HG02763 (cell line): ENCODE results near the gene CRYL1.

Source experiments
- ATAC-seq: cut with Tn5 transposase; IDR thresholded peaks from one replicate; pipeline ENCODE4 v1.9.1; 2021; ENCODE audit warnings: mild to moderate bottlenecking, moderate library complexity; ENCODE audit not compliant: unreplicated experiment

The CRYL1 gene

GRCh38 chr13:20428666-20429644 is 96.7 kb downstream of the CRYL1 start:
- ATAC-seq, result no peak

DNA sequence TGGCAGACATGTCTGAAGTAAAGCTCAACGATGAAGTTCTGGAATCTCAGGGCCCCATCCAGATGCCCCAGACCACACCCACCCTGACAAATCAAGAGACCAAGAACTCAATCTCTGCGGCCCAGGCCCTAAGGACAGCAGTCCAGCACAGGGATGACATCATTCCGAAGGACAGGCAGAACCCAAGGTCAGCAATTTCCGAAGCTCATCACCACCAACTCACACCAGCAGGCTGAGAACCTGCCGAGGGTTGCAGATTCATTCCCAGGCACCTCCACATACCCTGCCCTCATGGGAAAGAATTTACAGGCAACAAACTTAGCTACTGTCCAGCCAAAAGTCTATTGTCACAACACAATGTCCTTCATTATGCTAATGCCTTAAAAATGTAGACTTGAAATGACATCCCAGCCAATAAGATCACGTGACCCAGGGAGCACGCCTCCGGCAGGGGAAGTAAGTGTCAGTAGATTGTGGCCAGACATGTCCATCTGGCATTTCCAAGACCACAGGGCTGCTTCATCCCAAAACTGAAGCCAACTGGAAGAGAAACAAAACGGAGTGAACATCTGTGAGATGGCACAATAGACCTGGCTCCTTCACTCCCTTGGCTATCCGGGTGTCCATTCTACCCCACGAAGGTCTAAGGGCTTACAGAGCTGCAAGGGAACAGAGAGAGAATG is 98.8 kb downstream of the CRYL1 start:
- no peak for ATAC-seq

GRCh38 chr13:20425819-20426219 is 99.8 kb downstream of the CRYL1 start:
- ATAC-seq, result peak; percentile 68

DNA sequence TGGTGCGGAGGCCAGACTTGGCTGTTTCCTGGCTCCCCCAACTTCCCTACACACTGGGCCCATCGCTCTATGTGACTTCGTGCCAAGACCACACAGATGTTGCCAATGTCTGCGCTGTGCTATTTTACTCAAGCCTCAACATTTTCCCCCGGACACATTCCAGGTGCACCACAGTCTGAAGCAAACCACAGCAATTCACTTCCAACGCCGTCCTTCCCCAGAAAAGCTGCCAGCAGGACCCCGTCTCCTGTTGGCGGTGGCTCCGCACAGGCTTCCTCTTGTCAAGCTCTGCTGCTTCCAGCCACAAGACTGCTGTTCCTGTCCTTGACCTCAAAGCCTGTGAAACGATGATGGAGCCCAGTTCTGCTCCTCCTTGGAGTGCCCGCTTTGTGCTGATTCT is 100.7 kb downstream of the CRYL1 start:
- ATAC-seq, result no peak

DNA sequence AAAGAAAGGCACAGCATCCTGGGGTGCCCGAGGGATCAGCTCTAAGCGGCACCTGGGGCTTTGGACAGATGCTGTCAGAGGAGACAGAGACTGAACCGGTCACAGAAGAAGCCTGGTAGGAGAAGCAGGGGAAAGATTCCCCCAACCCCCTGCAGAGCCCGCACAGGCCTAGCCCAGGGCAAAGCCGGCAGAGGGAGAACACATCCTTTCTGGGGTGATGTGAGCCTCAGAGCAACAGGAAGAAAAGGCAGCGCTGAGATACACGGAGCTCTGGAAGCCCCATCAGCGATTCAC is 101.2 kb downstream of the CRYL1 start:
- no peak for ATAC-seq

DNA sequence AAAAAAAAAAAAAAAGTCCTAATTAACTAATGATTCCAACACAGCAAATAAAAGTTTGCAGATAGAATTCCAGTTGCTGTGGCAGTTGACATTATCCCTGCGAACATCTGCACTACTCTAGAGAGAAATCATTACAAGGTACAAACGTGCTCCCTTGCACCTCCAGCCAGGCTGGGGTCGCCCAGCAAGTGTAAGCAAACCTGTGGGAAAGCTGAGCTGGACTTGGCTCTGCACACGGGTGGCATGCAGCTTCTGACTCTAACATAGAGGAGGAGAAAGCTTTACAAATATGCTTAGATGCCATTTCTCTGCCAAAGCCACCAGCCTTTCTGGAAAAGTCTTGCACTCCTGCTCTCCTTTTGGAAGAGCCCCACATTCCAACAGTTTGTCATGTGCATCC is 103.3 kb downstream of the CRYL1 start:
- ATAC-seq, result no peak

GRCh38 chr13:20420938-20421337 is 104.7 kb downstream of the CRYL1 start:
- ATAC-seq, result no peak

GRCh38 chr13:20418953-20419352 is 106.7 kb downstream of the CRYL1 start:
- ATAC-seq, result no peak

DNA sequence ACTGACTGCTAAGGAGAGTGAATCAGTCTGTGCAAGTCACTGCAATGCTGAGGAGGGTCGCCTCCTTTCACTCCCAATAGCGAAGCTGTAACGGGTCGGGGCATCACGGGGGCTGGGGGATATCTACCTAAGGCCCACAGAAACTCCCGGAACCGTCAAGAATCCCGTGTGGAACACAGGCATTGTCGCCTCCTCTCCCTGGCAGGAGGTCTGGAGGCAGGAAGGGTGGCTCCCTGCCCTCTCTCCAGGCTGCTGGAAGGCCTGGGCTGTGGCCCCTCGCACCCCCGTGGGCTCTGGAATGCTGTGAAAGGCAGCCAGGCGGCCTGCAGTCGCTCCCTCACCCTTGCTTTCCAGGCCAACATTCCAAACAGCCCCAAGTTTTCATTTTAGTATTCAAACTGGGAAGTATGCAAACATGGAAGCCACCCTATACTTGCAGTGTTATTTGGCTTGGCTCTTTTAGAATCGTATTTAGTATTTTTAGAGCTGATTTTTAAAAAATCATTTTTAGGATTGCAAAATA is 109.4 kb downstream of the CRYL1 start:
- no peak for ATAC-seq

DNA sequence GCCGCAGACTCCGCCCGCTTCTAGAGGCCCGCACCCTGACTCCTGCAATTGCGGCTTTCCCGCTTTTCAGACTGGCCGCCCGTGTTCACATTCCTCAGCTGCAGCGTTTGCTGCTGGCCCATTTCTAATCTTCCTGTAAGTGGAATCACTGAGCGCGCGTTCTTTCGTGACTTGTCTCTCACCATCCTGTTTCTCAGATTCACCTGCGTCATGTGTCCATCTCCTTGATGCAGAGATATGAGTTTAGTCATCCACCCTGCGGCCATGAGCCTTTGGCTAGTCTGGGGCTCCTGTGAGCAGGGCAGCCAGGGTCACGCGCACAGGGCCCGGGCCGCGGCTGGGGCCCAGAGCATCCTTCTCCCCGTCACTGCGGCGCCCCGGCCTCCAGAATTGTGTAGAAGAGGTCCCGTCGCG is 110.0 kb downstream of the CRYL1 start:
- no peak for ATAC-seq

GRCh38 chr13:20415306-20415679 is 110.4 kb downstream of the CRYL1 start:
- ATAC-seq, result no peak

DNA sequence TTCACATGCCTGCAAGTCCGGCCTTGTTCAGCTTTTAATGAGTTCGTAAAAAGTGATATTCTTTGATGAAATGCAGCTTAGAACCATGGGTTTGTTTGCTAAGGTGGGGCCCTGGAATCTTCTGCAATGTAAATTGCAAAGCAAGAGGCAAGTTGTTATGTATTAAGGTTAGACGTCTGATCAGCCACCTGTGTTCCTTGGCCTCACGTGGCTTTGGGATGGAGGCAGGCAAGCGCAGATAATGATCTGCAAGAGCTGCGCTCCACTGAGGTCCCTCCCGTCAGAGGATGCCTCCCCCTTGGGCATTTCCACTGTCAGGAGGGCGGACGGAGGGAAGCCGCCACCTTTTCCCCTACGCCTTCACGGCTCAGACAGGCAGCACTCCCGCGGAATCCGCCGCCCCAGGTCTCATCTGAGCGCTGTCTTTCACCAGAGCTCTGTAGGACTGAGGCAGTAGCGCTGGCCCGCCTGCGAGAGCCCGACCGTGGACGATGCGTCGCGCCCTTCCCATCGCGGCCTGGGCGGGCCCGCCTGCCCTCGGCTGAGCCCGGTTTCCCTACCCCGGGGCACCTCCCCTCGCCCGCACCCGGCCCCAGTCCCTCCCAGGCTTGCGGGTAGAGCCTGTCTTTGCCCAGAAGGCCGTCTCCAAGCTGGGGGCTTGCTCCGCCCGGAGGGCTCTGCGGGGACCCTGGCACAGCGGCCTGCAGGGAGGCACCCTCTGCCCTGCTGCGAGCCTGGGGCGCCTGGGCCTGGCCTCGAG is 110.9 kb downstream of the CRYL1 start:
- no peak for ATAC-seq

DNA sequence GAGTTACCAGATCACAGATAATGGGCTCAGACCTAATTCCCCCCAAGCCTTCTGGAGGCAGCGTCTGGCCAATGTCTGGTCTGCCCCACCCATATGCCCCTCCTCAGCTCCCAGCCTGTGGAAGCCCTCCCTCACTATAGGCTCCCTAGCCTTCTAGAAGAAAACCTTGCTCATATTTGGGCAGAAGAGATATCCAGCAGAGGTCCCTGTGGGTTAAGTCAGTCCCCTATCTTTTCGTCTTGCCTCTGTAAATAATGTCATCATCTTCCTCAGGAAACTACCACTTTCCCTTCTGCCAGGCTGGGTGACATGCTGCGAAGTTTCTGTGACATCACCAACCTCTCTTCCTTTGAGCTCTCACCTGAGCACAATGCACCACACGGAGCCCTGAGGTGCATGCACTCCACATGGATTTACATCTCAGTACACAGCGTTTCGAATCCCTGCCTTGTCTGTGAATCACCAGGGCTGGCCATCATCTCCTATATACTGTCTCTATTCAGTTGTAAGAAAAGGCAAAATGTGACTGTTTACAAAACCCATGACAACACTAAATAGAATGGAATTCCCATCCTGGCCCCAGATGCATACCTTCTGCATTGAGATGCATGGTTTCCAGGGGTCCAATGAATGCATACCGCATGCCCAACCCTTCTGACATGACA is 112.8 kb downstream of the CRYL1 start:
- ATAC-seq, result no peak

- peak; percentile 94 for ATAC-seq
Measured at GRCh38 chr13:20411638-20412342, 113.9 kb downstream of the CRYL1 start.

- no peak for ATAC-seq
Measured at GRCh38 chr13:20410726-20411125, 114.9 kb downstream of the CRYL1 start.

DNA sequence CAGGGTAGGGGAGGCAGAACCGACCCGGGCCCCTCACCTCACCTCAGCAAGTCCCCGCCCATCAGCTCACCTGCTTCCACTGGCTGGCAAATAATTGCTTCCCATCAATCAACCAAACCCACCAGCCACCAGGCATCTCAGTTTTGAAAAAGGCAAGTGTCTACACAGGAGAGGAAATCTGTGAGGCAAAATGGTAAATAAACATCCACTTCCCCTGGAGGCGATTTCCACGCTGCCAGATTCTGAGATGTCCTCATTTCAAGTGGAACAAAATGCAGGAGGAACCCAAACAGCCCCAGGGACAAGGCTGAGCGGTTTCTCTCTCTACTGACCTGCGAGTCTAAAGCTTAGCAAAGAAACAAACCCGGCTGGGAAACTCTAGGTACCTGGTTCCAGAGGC is 117.5 kb downstream of the CRYL1 start:
- ATAC-seq, result no peak

DNA sequence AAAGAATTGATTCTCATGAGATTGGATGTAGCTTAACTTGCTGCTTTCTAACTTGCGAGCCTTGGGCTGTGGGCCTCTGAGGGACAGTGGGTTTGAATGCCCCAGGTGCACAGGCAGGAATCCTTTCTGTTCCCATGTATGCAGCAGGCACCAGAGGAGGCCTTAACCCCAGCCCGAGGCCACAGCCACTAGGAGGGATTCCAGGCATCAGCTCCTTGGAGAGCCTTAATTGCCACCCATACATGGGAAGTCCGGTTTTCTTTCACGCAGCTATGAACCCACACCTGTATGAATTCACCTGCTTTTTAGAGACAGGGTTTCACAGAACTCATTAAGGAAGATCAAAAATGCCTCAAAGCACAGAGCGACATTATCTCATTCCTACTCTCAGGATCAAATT is 117.9 kb downstream of the CRYL1 start:
- no peak for ATAC-seq

DNA sequence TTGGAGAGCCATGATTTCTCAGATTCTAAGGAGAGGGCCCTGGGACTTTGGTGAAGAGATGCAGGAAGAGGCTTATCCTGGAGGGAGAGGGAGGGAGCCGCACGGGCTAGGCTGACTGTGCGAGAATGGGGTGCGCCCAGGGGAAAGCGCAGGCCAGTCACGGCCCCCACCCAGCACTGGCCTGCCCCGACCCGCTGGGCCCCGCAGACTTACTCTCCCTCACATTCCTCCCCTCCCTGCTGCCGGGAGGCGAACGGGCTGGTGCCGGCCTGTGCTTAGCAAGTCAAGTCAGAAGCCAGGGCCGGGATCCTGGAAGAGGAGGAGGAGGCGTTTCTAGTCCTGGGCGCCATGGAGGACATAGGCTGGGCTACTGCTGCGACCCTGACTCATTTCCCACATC is 120.0 kb downstream of the CRYL1 start:
- no peak for ATAC-seq

GRCh38 chr13:20404488-20405222 is 121.0 kb downstream of the CRYL1 start:
- no peak for ATAC-seq

DNA sequence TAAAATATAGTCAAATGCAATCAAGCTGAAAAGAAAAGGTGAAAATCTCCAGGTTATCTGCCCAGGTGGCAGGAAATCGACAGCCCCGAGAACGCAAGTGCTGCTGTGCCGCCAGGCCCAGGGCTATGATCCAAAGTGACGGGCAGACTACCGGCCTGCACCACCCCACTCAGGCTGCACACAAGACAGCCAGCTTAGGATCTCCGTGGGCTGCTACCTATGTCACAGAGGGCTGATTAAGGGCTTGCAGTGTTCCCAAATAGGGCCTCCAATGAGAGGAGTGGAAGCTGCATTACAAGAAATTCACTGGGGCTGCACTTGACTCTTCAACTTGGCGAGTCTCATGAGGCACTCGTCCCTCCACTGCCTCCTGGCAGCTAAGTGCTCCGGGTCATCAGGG is 121.8 kb downstream of the CRYL1 start:
- no peak for ATAC-seq
